GM11168 (cell line): ENCODE data around the gene CHD9.

Experiments
- in situ Hi-C: fragments of 300-500 bp; cut with MboI; formaldehyde crosslinking; loops from one replicate; pipeline ENCODE4 v1.12.0; 2022; ENCODE audit warnings: low sequenced_read_pairs; ENCODE audit not compliant: unreplicated experiment

The CHD9 gene

GRCh38 chr16:53129281-53130158 is 74.7 kb downstream of the CHD9 start:
- in situ Hi-C loops = no loop called here

GRCh38 chr16:53130159-53131049 is 75.6 kb downstream of the CHD9 start:
- in situ Hi-C loops = no loop called here

DNA sequence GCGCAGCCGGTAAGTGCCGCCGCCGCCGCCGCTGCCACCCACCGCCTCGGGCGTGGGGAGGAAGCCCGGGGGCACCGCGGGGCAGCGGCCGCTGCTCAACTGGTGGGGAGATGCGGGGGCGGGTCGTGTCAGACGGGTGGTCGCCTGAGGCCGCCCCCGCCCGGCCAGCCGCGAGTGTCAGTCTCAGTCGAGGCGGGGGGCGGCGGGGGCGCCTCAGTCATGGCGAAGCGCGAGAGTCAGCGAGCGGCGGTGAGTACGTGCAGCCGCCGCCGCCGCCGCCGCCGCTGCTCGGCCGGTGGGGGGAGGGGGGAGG is 76.2 kb downstream of the CHD9 start:
- in situ Hi-C loops = no loop called here

- in situ Hi-C loops = no loop called here
Measured at GRCh38 chr16:53131363-53132071, 76.7 kb downstream of the CHD9 start.

GRCh38 chr16:53132406-53132805 is 77.6 kb downstream of the CHD9 start:
- in situ Hi-C loops = no loop called here

GRCh38 chr16:53135329-53135728 is 80.5 kb downstream of the CHD9 start:
- in situ Hi-C loops = no loop called here

- in situ Hi-C loops = no loop called here
Measured at GRCh38 chr16:53142823-53143568, 88.2 kb downstream of the CHD9 start.

DNA sequence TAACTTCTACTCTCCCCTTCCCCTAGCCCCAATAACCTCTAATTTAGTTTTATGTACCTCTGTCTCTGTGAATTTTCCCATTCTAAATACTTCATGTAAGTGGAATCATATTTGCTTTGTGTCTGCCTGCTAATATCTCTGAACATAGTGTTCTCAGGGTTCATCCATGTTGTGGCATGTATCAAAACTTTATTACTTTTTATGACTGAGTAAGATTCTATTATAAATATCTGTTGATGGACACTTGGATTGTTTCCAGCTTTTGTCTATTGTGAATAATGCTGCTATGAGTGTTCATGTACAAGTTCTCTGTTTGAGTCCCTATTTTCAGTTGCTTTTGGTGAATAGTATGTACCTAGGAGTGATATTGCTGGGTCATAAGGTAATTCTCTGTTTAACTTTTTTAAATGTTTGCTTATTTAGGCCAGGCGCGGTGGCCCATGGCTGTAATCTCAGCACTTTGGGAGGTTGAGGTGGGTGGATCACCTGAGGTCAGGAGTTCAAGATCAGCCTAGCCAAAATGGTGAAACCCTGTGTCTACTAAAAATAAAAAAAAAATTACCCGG is 92.8 kb downstream of the CHD9 start:
- in situ Hi-C loops = no loop called here

GRCh38 chr16:53150769-53151168 is 96.0 kb downstream of the CHD9 start:
- in situ Hi-C loops = no loop called here

- in situ Hi-C loops = no loop called here
Measured at GRCh38 chr16:53152329-53152728, 97.5 kb downstream of the CHD9 start.

GRCh38 chr16:53153130-53153529 is 98.3 kb downstream of the CHD9 start:
- in situ Hi-C loops = no loop called here

GRCh38 chr16:53154513-53154912 is 99.7 kb downstream of the CHD9 start:
- in situ Hi-C loops = no loop called here

DNA sequence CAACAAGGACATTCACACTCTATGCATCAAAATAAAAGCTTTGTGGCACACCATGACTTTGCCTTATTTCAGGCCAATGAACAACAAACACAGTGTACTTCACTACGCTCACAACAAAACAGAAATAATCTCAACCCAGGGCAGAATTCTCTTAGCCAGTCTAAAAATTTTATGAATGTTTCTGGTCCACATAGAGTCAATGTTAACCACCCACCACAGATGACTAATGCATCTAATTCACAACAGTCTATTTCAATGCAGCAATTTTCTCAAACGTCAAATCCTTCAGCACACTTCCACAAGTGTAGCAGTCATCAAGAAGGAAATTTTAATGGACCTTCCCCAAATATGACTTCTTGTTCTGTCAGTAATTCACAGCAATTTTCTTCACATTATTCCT is 101.7 kb downstream of the CHD9 start:
- in situ Hi-C loops = loop anchor here (5.0 kb wide), 1 partner anchor 99 kb away; no protein-coding TSS in a partner anchor

GRCh38 chr16:53159781-53160436 is 105.1 kb downstream of the CHD9 start:
- in situ Hi-C loops = loop anchor here (5.0 kb wide), 1 partner anchor 103 kb away; no protein-coding TSS in a partner anchor

DNA sequence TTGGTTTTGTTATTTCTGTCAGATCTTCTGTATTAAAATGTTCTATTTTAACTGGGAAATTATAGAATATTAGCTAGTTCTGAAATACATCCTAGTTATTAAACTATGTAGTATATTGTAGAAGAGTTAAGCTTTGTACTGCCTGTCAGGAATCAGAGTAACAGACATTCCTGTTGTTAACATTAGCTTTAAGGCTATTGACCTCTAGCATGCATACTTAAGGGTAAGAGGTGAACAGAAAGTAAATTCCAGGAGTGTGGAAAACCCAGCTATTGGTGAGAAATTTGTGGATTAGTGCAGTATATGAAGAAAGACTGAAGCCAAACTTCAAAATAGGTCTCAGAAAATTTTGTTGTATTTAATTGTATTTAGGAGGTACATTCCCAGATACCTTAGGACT is 111.3 kb downstream of the CHD9 start:
- in situ Hi-C loops = no loop called here

DNA sequence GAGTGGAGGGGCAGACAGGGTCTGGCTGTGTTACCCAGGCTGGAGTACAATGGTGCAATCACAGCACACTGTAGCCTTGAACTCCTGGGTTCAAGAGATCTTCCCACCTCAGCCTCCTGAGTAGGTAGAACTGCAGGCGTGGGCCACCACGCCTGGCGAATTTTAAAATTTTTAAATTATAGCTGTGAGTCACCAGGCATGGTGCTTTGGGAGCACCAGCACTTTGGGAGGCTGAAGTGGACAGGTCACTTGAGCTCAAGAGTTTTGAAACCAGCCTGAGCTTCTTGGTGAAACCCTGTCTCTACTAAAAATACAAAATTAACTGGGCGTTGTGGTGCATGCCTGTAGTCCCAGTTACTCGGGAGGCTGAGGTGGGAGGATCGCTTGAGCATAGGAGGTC is 114.0 kb downstream of the CHD9 start:
- in situ Hi-C loops = no loop called here

DNA sequence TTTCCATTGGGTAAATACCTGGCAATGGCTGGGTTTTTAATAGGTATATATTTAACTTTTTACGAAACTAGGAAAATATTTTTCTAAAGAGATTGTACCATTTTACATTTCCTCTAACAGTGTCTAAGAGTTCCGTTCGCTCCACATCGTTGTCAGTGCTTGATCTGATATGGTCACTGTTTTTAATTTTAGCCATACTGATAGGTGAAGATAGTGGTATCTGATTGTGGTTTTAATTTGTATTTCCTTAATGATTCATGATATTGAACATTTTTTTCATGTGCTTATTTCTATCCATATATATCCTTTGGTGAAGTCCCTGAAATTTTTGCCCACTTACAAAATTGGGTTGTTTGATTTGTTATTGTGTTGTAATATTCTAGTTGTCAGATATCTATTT is 117.7 kb downstream of the CHD9 start:
- in situ Hi-C loops = no loop called here

- in situ Hi-C loops = no loop called here
Measured at GRCh38 chr16:53175118-53175517, 120.3 kb downstream of the CHD9 start.

DNA sequence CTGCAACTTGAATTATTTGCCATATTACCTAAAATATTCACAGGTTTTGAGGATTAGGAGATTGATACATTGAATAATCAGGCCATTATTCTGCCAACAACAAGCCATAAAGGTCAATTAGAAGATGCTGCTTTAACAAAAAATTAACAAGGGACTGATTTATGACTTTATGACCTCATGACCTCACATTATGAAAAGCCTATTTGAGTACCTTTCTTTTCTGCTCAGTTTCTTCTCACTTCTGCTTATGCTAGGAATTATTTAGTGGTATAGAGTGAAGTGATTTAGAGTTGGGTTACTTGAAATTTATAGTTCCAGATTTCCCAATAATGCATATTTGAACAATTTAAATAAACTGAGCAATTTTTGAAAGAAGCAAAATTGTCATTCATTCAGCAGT is 121.6 kb downstream of the CHD9 start:
- in situ Hi-C loops = no loop called here
